ENCODE measurements around the gene ADCY2.
A peak's percentile ranks its signal among the peaks of the same experiment; 100 is the strongest.

ADCY2 gene

DNA sequence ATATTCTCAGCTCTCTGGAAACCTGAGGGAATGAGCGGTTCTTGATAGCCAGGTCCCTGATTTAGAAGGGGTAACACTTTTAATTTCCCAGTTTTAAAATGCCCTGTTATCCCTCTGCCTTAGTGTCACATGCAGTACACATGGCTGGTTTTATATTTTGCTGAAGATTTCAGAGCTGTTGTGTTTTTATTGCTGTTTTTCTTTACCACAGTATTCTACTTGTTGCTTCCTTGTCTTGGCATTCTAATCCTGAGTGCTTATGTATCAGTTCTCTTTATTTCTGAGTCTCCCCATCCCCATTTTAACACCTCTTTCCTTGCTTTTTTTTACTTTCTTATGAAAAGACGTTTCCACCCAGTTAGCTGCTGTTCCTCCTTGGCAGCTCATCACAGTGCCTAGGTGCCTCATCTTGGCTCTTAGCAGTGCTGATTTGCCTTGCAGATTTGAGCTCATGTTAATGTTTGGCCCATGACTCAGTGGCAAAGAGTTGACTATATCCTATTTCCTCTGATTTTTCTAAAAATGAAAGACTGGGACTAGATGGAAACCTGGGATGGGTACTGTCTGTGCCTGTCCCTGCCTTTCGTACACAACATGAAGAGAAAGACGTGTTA is 476.7 kb downstream of the ADCY2 start:
- CTCF ChIA-PET, result interaction anchor here (0.6 to 2.5 kb wide), 3 partner anchors 14 to 59 kb away, joined by 3 to 15 read pairs (median 6); no protein-coding TSS in a partner anchor
- POLR2A ChIA-PET, result interaction anchor here (0.5 kb wide), 1 partner anchor 475 kb away, joined by 3 read pairs; no protein-coding TSS in a partner anchor
- Histone ChIP-seq H3K4me1 (ENCODE audit: control insufficient read depth, insufficient read depth, low read length) (peaks cover 15% of the 10 kb centered on the region), H3K9me3 (ENCODE audit: control insufficient read depth, insufficient read depth, low read depth, low read length) (no peaks in the 10 kb centered on the region), H3K4me3 (ENCODE audit: low read depth, low read length) (no peak overlapping the region), H3K36me3 (ENCODE audit: control insufficient read depth in 2 of 2, insufficient read depth in 1 of 2, low read length in 2 of 2) (peaks cover 31 to 68% of the 10 kb centered on the region in 2 experiments), H3K27ac (ENCODE audit: extremely low read depth, low read depth, low read length) (no peak overlapping the region)
- TF ChIP-seq, protein P1, sequence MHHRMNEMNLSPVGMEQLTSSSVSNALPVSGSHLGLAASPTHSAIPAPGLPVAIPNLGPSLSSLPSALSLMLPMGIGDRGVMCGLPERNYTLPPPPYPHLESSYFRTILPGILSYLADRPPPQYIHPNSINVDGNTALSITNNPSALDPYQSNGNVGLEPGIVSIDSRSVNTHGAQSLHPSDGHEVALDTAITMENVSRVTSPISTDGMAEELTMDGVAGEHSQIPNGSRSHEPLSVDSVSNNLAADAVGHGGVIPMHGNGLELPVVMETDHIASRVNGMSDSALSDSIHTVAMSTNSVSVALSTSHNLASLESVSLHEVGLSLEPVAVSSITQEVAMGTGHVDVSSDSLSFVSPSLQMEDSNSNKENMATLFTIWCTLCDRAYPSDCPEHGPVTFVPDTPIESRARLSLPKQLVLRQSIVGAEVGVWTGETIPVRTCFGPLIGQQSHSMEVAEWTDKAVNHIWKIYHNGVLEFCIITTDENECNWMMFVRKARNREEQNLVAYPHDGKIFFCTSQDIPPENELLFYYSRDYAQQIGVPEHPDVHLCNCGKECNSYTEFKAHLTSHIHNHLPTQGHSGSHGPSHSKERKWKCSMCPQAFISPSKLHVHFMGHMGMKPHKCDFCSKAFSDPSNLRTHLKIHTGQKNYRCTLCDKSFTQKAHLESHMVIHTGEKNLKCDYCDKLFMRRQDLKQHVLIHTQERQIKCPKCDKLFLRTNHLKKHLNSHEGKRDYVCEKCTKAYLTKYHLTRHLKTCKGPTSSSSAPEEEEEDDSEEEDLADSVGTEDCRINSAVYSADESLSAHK (tag by site-specific recombination; IDR thresholded peaks at IDR 0.05), result no peak
- TF ChIP-seq SCRT1 (tag by site-specific recombination; IDR thresholded peaks at IDR 0.05; ENCODE audit: borderline replicate concordance) (peak; percentile 71), SCRT2 (tag by site-specific recombination; IDR thresholded peaks at IDR 0.05) (peak; percentile 94)

DNA sequence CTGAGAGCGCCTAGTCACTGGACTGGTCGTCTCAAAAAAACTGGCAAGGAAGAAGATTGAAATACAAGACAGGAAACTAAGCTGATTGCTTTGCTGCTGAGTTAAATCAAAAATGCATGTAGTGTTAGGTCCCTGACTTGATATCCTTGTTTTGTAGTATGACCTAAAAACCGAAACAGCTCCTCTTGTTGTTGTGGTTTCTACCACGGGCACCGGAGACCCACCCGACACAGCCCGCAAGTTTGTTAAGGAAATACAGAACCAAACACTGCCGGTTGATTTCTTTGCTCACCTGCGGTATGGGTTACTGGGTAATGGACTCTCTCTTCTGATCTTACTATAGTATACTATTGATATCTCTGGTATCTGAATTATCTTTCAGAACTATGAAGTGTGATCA is 477.3 kb downstream of the ADCY2 start:
- Histone ChIP-seq H3K27ac (ENCODE audit: extremely low read depth, low read depth, low read length) (no peak overlapping the region), H3K36me3 (ENCODE audit: control insufficient read depth in 2 of 2, insufficient read depth in 1 of 2, low read length in 2 of 2) (peaks cover 36 to 74% of the 10 kb centered on the region in 2 experiments), H3K4me3 (ENCODE audit: low read depth, low read length) (no peak overlapping the region), H3K9me3 (ENCODE audit: control insufficient read depth, insufficient read depth, low read depth, low read length) (no peaks in the 10 kb centered on the region), H3K4me1 (ENCODE audit: control insufficient read depth, insufficient read depth, low read length) (peaks cover 15% of the 10 kb centered on the region)
- TF ChIP-seq ZNF423 (tag by site-specific recombination; IDR thresholded peaks at IDR 0.05), result no peak
- TF ChIP-seq HOXD13 (CRISPR knock-in tag; IDR thresholded peaks at IDR 0.05; ENCODE audit: borderline replicate concordance), result no peak
- TF ChIP-seq ZNF266 (tag by site-specific recombination; IDR thresholded peaks at IDR 0.05; ENCODE audit: low read depth), result no peak
- no peak for TF ChIP-seq MZF1 (tag by site-specific recombination; IDR thresholded peaks at IDR 0.05; ENCODE audit: borderline replicate concordance)
- no peak for TF ChIP-seq ZNF785 (tag by site-specific recombination; IDR thresholded peaks at IDR 0.05)
- TF ChIP-seq ZNF561 (tag by site-specific recombination; IDR thresholded peaks at IDR 0.05; ENCODE audit: borderline replicate concordance), result no peak
- TF ChIP-seq GLI2 (tag by site-specific recombination; IDR thresholded peaks at IDR 0.05; ENCODE audit: borderline replicate concordance, low read depth), result no peak
- POLR2A ChIA-PET, result no interaction called here
- CTCF ChIA-PET, result interaction anchor here (1.2 to 2.5 kb wide), 2 partner anchors 13 to 15 kb away, joined by 6 to 15 read pairs; no protein-coding TSS in a partner anchor

DNA sequence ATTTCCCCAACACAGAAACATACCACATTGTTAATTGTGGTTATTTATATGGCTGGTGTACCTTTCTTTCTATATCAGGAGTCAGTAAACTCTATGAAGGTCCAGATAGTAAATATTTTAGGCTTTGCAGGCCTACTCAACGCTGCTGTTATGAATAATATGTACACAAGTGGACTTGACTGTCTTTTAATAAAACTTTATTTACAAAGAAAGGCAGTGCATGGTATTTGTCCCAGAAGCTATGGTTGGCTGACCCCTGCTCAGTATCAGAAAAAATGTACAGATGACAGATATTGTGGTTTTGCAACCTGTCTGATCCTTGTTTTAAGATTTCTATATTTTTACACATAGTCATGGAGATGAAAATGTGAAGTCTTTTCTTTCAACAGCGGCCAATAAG is 478.7 kb downstream of the ADCY2 start:
- H3K4me1 ChIP-seq (ENCODE audit: control insufficient read depth, insufficient read depth, low read length), result peaks cover 15% of the 10 kb centered on the region
- POLR2A ChIA-PET, result no interaction called here
- H3K9me3 ChIP-seq (ENCODE audit: control insufficient read depth, insufficient read depth, low read depth, low read length), result no peaks in the 10 kb centered on the region
- no peak overlapping the region for H3K27ac ChIP-seq (ENCODE audit: extremely low read depth, low read depth, low read length)
- H3K36me3 ChIP-seq (ENCODE audit: control insufficient read depth in 2 of 2, insufficient read depth in 1 of 2, low read length in 2 of 2), result peaks cover 39 to 87% of the 10 kb centered on the region in 2 experiments
- CTCF ChIA-PET, result interaction anchor here (5.6 kb wide), 1 partner anchor 12 kb away, joined by 32 read pairs; no protein-coding TSS in a partner anchor
- no peak overlapping the region for H3K4me3 ChIP-seq (ENCODE audit: low read depth, low read length)
- TF ChIP-seq ZBTB48 (tag by site-specific recombination; IDR thresholded peaks at IDR 0.05) (no peak), ZBTB17 (tag by site-specific recombination; IDR thresholded peaks at IDR 0.05) (no peak), ZFP37 (tag by site-specific recombination; IDR thresholded peaks at IDR 0.05) (no peak), ZNF132 (tag by site-specific recombination; IDR thresholded peaks at IDR 0.05; ENCODE audit: borderline replicate concordance) (no peak), ZBTB1 (tag by site-specific recombination; IDR thresholded peaks at IDR 0.05) (no peak), ZNF157 (tag by site-specific recombination; IDR thresholded peaks at IDR 0.05) (no peak), ZNF76 (tag by site-specific recombination; IDR thresholded peaks at IDR 0.05; ENCODE audit: borderline replicate concordance, low read depth) (no peak), ZNF521 (tag by site-specific recombination; IDR thresholded peaks at IDR 0.05) (no peak), ZNF23 (tag by site-specific recombination; IDR thresholded peaks at IDR 0.05; ENCODE audit: borderline replicate concordance) (no peak), ZNF24 (tag by site-specific recombination; IDR thresholded peaks at IDR 0.05) (no peak)
- TF ChIP-seq, protein P2, sequence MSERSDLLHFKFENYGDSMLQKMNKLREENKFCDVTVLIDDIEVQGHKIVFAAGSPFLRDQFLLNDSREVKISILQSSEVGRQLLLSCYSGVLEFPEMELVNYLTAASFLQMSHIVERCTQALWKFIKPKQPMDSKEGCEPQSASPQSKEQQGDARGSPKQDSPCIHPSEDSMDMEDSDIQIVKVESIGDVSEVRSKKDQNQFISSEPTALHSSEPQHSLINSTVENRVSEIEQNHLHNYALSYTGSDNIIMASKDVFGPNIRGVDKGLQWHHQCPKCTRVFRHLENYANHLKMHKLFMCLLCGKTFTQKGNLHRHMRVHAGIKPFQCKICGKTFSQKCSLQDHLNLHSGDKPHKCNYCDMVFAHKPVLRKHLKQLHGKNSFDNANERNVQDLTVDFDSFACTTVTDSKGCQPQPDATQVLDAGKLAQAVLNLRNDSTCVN (tag by site-specific recombination; optimal IDR thresholded peaks at IDR 0.05), result no peak
- TF ChIP-seq, protein P3, sequence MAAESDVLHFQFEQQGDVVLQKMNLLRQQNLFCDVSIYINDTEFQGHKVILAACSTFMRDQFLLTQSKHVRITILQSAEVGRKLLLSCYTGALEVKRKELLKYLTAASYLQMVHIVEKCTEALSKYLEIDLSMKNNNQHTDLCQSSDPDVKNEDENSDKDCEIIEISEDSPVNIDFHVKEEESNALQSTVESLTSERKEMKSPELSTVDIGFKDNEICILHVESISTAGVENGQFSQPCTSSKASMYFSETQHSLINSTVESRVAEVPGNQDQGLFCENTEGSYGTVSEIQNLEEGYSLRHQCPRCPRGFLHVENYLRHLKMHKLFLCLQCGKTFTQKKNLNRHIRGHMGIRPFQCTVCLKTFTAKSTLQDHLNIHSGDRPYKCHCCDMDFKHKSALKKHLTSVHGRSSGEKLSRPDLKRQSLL (tag by site-specific recombination; IDR thresholded peaks at IDR 0.05), result no peak
- TF ChIP-seq, protein P4, sequence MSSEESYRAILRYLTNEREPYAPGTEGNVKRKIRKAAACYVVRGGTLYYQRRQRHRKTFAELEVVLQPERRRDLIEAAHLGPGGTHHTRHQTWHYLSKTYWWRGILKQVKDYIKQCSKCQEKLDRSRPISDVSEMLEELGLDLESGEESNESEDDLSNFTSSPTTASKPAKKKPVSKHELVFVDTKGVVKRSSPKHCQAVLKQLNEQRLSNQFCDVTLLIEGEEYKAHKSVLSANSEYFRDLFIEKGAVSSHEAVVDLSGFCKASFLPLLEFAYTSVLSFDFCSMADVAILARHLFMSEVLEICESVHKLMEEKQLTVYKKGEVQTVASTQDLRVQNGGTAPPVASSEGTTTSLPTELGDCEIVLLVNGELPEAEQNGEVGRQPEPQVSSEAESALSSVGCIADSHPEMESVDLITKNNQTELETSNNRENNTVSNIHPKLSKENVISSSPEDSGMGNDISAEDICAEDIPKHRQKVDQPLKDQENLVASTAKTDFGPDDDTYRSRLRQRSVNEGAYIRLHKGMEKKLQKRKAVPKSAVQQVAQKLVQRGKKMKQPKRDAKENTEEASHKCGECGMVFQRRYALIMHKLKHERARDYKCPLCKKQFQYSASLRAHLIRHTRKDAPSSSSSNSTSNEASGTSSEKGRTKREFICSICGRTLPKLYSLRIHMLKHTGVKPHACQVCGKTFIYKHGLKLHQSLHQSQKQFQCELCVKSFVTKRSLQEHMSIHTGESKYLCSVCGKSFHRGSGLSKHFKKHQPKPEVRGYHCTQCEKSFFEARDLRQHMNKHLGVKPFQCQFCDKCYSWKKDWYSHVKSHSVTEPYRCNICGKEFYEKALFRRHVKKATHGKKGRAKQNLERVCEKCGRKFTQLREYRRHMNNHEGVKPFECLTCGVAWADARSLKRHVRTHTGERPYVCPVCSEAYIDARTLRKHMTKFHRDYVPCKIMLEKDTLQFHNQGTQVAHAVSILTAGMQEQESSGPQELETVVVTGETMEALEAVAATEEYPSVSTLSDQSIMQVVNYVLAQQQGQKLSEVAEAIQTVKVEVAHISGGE (tag by site-specific recombination; conservative IDR thresholded peaks at IDR 0.05; ENCODE audit: low read depth), result no peak

All from HEK293 (cell line).